ENCODE data around the gene SMO. TPM values are rescaled to one million over a fixed set of nuclear protein-coding genes. Genes with fewer than 3 reads are reported as not detected.

Gene SMO
- total RNA-seq, 1 donor = 1.3 TPM

DNA sequence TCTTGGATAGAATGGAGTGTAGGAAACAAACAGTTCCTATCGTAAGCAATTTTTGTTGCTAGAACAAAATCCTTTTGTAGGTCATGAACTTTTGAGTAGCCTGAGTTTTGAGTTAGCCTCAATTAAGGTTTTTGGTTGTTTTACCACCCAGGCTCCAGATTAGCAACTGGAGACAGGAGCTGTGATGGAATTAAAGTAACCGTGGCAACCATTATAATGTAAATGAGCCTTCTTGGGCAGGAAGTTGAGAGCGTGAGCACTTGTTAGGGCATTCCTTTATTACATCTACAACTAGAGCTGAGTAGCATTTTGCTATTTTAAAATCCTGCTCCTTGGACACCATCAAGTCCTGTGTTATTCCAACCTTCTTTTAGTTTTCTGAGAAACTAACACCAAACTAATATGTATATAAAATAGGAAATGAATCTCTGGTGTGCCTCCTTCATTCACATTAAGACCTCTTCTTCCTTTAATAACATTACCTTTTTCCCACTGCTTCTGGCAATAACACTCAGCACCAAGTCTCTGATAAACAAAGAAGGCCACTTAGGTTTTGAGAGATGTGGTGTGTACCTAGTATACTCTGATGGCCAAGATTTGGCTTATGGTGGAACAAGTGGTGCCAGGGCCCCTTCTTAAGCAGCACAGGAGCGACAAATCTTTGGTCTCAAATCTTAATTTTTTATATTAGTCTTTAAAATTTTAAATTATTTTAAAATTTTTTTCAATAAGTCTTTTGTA, 70.4 kb downstream of the SMO start:
- H3K4me3 ChIP-seq (ENCODE audit: low read depth, low read length) = no peak overlapping the region
- TF ChIP-seq, protein P1, sequence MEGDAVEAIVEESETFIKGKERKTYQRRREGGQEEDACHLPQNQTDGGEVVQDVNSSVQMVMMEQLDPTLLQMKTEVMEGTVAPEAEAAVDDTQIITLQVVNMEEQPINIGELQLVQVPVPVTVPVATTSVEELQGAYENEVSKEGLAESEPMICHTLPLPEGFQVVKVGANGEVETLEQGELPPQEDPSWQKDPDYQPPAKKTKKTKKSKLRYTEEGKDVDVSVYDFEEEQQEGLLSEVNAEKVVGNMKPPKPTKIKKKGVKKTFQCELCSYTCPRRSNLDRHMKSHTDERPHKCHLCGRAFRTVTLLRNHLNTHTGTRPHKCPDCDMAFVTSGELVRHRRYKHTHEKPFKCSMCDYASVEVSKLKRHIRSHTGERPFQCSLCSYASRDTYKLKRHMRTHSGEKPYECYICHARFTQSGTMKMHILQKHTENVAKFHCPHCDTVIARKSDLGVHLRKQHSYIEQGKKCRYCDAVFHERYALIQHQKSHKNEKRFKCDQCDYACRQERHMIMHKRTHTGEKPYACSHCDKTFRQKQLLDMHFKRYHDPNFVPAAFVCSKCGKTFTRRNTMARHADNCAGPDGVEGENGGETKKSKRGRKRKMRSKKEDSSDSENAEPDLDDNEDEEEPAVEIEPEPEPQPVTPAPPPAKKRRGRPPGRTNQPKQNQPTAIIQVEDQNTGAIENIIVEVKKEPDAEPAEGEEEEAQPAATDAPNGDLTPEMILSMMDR (IDR thresholded peaks at IDR 0.05; ENCODE audit: insufficient read depth, low read depth, low read length) = no peak
- DNase-seq (ENCODE audit: low read depth) = no peak

DNA sequence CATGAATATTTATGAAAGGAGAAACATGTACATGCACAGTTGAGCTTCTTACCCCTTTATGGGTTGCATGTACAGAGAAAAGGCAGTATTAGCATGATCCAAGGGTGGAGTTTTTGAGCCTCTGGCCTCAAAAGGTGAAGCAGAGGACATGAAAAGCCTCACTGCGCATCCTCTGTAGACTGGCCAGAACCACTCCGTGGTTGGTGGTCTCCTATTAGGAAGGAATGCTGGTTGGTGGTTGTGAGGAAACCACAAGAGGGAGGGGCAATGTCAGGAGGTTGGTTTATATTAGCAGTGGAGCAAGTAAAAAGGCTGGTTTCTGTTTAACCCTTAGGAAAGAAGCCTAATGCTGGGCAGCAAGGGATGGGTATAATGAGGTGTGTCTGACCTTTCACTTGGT, 73.9 kb downstream of the SMO start:
- TF ChIP-seq, protein P1 (IDR thresholded peaks at IDR 0.05; ENCODE audit: insufficient read depth, low read depth, low read length) = no peak
- no peak overlapping the region for H3K4me3 ChIP-seq (ENCODE audit: low read depth, low read length)
- peak; percentile 8 for DNase-seq (ENCODE audit: low read depth)

Small RNA genes within 50 kb of the gene (small RNA-seq; reads per million reads assigned to genes)
- gene RNY1P11 = 12.4 reads per million, percentile 91 among the genes with 10 or more reads in this experiment

Other genes starting within 250 kb of the SMO start
- gene TNPO3, start 133.5 kb upstream of the SMO start, total RNA-seq = 55.4 and 60.9 TPM in 2 replicates
- 0.32 and 0.43 TPM in 2 replicates for gene TSPAN33, start 43.9 kb upstream of the SMO start, total RNA-seq
- gene AHCYL2, start 36.4 kb downstream of the SMO start, total RNA-seq = 6.4 and 8.6 TPM in 2 replicates
- 2.9 and 3.0 TPM in 2 replicates for gene STRIP2, start 245.8 kb downstream of the SMO start, total RNA-seq

Measured in fibroblast of villous mesenchyme (primary cell).